ENCODE data around the gene GSTA1.
"Not testable (repeated sequence)": the region's sequence is repeated elsewhere in the genome, so short reads cannot be mapped to it uniquely, and the experiment has no call there.

GSTA1 gene

DNA sequence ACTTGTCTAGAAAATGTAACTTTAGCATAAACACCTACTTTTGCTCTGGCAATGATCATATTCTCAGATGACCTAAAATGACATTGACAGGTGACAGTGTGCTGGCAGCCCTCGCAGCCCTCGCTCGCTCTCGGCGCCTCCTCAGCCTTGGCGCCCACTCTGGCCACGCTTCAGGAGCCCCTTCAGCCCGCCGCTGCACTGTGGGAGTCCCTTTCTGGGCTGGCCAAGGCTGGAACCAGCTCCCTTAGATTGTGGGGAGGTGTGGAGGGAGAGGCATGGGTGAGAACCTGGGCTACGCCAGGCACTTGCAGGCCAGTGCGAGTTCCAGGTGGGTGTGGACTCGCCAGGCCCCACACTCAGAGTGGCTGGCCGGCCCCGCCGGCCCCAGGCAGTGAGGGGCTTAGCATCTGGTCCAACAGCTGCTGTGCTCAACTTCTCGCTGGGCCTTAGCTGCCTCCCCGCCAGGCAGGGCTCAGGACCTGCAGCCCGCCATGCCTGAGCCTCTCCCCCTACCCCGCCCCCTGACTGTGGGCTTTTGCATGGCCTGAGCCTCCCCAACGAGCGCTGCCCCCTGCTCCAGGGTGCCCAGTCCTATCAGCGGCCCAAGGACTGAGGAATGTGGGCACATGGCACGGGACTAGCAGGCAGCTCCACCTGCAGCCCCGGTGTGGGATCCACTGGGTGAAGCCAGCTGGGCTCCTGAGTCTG is 17.2 kb downstream of the GSTA1 start:
- TF ChIP-seq, protein P1, sequence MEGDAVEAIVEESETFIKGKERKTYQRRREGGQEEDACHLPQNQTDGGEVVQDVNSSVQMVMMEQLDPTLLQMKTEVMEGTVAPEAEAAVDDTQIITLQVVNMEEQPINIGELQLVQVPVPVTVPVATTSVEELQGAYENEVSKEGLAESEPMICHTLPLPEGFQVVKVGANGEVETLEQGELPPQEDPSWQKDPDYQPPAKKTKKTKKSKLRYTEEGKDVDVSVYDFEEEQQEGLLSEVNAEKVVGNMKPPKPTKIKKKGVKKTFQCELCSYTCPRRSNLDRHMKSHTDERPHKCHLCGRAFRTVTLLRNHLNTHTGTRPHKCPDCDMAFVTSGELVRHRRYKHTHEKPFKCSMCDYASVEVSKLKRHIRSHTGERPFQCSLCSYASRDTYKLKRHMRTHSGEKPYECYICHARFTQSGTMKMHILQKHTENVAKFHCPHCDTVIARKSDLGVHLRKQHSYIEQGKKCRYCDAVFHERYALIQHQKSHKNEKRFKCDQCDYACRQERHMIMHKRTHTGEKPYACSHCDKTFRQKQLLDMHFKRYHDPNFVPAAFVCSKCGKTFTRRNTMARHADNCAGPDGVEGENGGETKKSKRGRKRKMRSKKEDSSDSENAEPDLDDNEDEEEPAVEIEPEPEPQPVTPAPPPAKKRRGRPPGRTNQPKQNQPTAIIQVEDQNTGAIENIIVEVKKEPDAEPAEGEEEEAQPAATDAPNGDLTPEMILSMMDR (IDR thresholded peaks at IDR 0.05), result no peak
- no peak for TF ChIP-seq ZFX (IDR thresholded peaks at IDR 0.05; ENCODE audit: borderline replicate concordance)
- no peak overlapping the region for H3K27ac ChIP-seq

DNA sequence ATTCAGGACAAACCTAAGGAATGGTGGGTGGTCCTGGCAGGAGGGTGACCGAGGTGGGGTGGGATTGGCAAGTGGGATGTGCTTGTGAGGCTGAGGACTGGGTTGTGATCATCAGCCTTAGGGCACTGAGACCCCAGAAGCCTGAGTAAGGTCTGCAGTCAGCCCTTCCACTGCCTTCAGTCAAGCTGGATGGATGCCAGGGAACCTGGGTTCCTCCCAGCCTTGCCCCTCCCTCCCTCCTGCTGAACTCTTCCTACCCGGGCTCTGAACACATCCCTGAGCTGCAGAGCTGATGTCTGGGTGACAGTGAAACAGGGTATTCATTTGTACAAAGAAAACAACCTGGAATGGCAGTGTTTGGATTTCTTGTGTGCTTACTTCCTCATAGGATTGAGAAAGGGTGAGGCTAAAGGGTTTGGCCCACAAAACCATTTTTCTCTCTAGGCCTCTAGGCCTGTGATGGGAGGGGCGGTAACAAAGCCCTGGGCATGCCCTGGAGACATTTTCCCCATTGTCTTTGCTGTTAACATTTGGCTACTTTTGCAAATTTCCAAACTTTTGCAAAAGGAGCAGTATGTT is 20.8 kb downstream of the GSTA1 start:
- not testable (repeated sequence) for H3K27ac ChIP-seq

DNA sequence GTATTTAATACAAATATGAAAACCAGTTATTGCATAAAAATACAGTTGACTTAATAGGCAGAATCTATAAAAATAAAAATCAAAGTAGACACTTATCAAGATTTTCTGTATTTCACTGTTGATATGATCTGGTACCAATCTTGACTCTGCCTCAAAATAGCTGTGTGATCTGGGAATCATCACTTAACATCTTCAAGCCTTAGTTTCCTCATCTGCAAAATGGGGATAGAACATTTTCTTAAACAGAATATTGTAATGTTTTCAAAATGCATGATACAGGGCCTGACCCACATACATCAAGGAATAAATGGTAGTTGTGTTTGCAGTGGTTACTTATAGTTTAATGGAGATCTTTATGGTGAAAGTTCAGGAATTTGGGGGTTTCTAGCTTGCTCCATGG is 21.4 kb downstream of the GSTA1 start:
- not testable (repeated sequence) for H3K27ac ChIP-seq

DNA sequence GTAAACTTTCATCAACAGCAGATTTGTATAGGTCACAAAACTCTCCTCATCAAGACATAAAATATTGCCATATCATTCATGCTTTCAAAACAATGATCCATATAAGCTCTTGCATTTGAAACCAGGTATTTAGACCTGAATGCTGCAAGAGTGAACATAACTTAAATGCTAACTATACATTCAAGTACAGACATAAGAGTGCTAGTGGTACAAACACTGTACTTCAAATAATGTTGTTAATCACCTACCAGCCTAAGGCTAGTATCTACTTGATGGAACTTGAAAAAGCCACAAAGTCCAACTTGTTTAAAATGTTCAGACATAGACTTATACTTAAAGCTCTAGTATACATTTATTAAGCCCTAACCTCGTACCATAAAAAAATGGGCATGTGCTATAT is 24.4 kb downstream of the GSTA1 start:
- TF ChIP-seq, protein P1 (IDR thresholded peaks at IDR 0.05), result no peak
- no peak for TF ChIP-seq ZFX (IDR thresholded peaks at IDR 0.05; ENCODE audit: borderline replicate concordance)
- H3K27ac ChIP-seq, result no peak overlapping the region

DNA sequence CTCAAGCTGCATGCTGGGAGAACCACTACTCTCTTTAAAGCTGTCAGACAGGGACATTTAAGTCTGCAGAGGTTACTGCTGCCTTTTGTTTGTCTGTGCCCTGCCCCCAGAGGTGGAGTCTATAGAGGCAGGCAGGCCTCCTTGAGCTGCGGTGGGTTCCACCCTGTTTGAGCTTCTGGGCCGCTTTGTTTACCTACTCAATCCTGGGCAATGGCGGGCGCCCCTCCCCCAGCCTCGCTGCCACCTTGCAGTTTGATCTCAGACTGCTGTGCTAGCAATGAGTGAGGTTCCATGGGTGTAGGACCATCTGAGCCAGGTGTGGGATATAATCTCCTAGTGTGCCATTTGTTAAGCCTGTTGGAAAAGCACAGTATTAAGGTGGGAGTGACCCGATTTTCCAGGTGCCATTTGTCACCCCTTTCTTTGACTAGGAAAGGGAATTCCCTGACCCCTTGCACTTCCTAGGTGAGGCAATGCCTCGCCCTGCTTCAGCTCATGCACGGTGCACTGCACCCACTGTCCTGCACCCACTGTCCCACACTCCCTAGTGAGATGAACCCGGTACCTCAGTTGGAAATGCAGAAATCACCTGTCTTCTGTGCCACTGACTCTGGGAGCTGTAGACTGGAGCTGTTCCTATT is 26.8 kb downstream of the GSTA1 start:
- H3K27ac ChIP-seq, result not testable (repeated sequence)

DNA sequence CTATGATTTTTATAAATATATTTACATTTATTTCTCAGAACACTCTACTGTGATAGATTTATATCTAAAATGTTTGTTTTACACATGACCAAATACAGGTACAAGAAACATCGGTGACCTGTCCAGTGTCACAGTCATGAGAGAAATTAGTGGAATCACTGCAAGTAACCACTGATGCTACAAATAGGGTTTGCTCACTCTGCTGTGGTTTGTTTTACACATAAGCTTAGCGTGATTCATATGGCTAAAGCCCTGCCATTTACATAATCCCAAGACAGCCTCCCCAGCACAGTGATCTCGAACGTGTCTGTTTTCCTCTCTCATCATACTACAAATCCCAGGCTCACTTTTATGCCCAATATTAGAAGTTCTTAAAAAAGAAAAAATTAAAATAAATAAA is 34.2 kb downstream of the GSTA1 start:
- not testable (repeated sequence) for H3K27ac ChIP-seq

DNA sequence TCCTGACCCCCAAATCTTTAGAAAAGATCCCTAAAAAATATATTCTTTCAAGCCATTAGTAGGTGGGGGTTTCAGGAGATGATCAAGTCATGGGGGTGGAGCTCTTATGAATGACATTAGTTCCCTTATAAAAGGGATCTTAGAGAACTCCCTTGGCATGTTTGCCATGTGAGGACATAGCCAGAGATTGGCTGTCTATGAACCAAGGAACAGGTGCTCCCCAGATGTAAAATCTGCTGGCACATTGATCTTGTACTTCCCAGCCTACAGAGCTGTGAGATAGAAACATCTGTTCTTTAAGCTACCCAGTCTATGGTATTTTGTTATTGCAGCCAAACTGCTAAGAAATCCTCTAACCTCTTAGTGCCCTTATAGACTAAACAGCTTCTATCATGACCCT is 36.0 kb downstream of the GSTA1 start:
- not testable (repeated sequence) for H3K27ac ChIP-seq

DNA sequence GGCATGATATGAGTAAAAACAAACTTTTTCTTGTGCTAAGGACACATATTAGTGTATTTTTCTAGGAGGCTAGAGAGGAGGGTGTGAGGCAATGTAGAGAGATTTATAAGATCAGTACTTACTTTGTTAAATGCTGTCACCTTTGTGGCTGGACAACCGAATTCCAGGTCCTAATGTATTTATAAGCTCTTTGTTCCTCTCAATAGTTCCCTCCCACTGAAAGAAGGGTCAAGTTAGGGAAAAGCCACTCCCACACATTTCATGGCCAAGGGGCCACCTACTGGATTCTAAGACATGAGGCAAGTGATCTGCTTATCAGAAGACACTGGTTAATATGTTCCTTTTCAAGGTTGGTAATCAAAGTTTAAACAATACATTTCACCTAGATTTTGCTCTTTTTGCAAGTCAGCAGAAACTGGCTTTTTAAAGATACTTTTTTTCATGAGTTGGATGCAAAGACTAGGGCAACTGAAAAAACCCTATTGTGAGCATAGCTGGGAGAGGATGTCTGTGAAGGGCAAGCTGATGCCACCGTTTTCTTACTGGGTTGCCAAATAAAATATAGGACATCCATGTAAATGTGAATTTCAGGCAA is 40.2 kb downstream of the GSTA1 start, which contains the start of gene GSTA2:
Gene GSTA2, minus strand, starts transcription at position 154 of the 595 bp plus-strand sequence. CDS start 5,528 bp downstream, outside the sequence.
- not testable (repeated sequence) for H3K27ac ChIP-seq

DNA sequence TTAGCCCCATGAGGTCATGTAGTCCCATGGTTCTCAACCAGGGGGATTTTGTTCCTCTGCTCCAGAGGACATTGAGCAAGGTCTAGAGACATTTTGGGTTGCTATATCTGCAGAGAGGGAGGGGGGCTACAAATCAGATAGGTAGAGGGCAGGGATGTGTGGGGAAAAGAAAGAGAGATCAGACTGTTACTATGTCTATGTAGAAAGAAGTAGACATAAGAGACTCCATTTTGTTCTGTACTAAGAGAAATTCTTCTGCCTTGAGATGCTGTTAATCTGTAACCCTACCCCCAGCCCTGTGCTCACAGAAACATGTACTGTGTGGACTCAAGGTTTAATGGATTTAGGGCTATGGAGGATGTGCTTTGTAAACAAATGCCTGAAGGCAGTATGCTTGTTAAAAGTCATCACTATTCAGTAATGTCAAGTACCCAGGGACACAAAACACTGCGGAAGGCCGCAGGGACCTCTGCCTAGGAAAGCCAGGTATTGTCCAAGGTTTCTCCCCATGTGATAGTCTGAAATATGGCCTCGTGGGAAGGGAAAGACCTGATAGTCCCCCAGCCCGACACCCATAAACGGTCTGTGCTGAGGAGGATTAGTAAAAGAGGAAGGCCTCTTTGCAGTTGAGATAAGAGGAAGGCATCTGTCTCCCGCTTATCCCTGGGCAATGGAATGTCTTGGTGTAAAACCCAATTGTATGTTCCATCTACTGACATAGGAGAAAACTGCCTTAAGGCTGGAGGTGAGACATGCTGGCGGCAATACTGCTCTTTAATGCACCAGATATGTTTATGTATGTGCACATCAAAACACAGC is 41.7 kb downstream of the GSTA1 start:
- H3K27ac ChIP-seq, result not testable (repeated sequence)

DNA sequence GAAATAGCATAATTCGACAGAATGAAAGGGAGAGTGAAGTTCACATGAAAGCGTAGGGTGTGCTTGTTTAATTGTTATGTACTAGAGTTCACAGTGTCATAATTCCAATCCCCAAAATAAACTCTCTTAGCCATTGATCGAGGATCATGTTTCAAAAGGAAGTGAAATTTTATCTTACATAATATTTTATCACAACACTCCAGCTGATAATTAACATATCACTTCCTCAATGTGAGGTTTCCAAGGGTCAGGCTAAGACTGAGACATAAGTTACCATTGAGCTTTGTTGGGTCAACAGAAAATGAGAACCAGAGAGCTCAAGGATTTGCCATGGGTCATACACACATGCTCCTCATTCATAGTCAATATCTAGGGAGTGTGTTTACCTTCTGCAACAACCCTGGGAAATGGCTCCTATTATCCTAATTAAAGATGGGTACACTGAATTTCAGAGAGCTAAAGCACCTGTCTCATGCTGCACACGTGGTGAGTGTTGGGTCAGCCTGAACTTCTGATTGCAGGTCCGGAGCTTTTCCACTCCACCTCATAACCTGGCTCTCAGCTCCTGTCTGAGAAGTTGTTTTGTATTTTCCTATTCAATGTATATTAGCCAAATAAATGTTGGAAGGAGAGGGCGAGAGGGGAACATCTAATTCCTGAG is 43.4 kb downstream of the GSTA1 start:
- TF ChIP-seq, protein P1 (IDR thresholded peaks at IDR 0.05), result no peak
- no peak for TF ChIP-seq ZFX (IDR thresholded peaks at IDR 0.05; ENCODE audit: borderline replicate concordance)
- no peak overlapping the region for H3K27ac ChIP-seq
